Hypothalamus (tissue), 51 donors: ENCODE measurements around the gene RAP1A.
"Not testable (repeated sequence)": the region's sequence is repeated elsewhere in the genome, so short reads cannot be mapped to it uniquely, and the experiment has no call there.

ENCODE experiments used
- DNase-seq, 51 donors: peaks; one replicate each; lab custom pipeline; 2025; lab: John Stamatoyannopoulos, UW

The RAP1A gene

DNA sequence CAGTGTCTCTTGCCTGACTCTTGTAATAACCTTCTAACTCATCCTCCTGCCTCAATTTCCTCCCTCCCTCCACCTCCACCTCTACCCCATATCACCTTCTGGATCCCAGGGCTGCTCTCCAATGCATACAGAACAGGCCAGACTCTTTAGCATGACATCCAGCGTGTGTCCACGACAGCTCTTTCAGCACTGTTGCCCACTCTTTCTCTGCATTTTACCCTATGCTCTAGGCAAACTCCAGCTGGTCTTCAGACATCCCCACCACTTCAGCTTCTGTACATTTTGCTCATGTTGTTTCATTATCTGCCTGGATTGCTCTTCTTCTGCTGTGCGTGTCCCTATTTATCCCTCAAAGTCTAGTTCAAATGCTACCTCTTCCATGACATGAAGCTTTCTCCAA lies 114.8 kb downstream of the RAP1A start:
- DNase-seq: no peak

DNA sequence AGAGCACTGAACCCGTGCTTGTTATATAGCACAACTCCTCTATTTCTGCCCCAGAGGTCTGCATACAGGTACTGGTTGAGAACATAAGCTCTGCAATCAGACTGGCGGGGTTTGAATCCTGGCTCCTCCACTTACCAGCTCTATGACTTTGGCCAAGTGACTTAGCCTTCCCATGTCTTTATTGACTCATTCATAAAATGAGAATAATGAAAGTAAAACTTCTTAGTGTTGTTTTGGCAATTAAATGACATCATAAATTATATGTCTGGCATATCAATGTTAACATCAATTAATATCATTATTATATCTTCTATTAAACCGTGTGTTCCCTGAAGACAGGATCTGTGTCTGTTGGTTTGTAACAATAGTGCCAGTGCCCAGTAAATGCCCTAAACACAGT lies 115.3 kb downstream of the RAP1A start:
- DNase-seq: no peak

DNA sequence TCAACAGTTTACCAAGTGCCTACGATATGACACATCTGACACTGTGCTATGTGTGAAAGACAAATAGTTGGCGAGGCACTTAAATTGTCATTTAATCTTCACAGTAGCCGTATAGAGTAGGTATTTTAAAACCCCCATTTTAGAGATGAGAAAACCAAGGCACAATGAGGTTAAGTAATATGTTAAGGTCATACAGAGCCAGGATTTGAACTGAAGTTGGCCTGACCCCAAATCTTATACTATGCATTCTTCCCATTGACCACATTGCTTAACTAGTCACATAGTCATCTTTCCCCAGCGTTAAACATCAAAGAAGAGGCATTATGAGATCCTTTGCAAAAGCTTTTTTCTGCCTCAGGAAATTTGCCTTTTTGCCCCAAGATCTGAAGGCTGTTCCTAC lies 115.7 kb downstream of the RAP1A start:
- DNase-seq: no peak

DNA sequence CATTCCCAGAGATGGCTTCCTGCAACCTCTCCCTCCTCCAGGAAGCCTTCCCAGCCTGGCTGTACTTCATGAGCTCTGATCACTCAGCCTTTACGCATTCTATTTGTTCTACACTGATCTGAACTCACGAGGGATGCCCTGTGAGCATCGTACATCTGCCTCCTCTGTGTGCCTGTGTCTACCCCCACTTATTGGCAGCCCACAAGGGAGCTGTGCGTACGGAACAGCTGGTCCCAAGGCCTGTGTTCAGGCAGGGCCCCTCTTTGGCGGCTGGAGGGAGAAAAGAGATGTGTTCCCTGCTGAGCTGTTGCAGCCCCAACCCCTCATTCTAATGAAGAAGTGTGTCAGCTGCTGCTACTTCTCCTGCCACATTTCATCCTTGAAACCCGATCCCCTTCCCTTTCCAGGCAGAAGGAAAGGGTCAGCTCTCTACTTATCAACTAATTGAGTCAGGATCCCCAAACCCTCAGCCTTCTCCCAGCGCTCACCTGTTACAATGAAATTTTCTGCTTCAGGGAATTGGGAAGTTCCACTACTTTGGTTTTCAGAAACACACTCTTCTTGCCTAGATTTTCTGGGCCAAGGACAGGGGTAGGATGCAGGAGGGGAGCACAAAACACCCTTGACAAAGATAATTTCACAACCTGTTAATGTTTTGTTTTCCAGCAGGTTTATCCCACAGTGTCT lies 116.4 kb downstream of the RAP1A start:
- peak in 7 of 51 donors; percentile 12 to 43 (median 27) for DNase-seq

DNA sequence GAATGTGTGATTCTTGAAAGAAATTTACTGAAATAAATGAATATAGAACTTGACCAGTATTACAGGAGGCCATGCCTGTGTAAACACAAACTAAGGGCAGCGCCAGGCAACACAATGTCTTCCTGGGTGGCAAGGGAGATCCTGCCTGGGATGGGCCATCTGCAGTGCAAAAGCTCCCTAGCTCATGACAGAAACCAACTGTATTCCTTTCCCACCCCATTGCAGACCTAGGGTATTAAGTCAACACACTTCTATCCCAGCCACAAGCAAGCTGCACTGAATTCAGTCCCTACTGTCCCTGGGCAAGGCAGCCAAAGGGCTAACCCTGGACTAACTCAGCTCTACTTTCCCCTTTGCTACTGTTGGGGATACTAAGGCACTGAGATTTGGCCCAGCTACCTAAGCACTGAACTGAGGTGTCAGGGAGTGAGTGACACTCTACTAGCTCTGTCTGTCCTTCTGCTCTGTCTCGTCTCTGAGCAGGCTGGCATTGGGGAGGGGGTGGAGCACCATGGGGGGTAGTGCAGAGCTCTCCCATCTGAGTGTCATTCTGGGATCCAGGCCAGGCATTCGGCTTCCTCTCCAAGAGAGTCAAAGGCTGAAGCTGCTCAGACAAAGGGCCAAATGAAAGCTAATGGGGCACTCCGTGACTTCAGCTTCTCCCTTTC lies 117.1 kb downstream of the RAP1A start:
- DNase-seq: peak in 42 of 51 donors; percentile 14 to 88 (median 63)

DNA sequence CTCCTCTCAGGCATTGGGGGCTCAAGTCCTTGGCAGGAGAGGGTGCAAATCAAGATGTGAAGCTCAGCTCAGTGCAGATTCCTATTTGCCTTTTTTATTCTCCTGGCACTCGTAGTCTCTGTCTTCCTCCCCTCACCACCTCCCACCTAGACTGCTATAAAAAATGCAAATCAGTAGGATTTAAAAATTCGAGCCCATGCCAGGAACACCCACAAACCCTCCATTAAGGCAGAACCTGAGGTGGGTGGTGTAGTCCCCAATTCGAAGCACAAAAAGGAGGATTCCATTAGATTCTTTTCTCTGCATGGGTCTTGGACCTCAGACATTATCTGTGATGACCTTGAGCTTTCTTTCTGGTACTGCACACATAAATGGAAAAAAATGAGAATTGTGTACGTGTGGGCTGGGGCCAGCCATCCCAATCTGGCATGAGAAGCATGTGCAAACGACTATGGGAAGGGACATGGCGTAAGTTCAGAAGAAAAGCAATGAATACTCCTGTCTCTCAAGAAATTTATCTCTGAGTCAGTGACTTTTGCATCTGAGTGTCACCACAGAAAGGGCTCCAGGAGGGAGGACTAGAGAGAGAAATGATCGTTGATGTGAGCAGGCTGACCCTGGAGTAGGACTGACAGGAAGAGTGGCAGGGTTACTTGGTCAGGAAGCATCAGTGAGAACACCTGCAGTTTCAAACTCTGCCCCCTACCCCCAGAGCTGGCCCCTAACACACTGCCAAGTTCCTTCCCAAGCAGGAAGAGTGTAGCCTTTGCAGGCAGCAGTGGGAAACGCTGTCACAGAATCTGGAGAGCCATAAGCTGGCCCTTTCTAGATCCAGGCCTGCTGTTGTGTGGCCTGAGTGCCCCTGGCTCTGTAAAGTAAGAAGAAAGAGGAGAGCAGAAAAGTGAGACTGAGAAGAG lies 117.9 kb downstream of the RAP1A start:
- peak in 1 of 51 donors; percentile 83 for DNase-seq

DNA sequence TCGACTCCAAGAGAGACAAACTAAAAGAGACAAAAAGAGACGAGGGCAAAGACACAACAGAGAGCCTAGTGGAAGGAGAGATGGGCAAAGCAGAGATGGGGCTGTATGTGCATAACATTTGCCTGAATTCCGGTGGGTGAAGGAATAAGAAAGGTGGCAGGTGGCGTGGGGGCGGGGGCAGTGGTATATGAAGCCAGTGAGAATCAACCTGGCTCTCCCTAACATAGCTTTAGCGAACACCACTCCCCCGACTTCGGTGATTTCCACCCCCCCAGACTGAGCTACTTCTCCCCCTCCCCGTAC lies 118.5 kb downstream of the RAP1A start:
- no peak for DNase-seq

DNA sequence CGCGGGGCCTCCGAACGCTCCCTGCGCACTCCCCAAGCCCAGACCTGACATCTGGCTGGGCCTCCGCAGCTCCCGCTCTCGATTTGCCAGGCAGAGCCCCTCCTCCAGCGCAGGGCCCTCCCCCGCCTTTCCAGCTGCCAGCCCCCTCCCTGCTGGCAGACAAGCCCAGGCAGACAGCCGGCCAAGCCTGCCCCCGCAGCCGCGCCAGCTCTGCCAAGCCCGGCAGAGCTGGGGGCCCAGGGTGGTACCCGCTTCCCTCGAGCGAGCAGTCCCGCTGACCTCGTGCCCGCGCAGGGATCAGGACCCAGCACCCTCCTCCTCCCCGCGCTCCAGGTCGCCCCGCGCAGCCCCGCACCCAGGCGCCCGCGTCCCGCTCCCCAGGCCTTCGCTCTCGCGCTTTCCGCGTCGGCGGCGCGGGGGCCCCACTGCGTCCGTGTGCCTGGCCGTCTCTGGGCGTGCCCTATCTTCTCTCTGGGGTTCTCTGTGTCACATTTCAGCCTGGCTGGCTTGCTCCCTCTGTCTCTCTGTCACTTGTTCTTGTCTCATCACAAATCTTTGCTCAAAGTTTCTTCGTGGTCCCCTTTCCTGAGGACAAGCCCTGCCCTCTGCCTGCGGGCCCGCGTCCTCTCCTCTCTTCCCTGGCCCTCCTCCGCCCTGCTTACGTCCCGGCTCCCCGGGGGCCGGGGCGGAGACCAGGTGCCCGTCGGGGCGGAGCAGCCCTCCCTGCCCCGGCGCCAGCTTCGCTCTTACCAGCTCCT lies 119.0 kb downstream of the RAP1A start:
- DNase-seq: peak in 48 of 51 donors; percentile 10 to 81 (median 64)

DNA sequence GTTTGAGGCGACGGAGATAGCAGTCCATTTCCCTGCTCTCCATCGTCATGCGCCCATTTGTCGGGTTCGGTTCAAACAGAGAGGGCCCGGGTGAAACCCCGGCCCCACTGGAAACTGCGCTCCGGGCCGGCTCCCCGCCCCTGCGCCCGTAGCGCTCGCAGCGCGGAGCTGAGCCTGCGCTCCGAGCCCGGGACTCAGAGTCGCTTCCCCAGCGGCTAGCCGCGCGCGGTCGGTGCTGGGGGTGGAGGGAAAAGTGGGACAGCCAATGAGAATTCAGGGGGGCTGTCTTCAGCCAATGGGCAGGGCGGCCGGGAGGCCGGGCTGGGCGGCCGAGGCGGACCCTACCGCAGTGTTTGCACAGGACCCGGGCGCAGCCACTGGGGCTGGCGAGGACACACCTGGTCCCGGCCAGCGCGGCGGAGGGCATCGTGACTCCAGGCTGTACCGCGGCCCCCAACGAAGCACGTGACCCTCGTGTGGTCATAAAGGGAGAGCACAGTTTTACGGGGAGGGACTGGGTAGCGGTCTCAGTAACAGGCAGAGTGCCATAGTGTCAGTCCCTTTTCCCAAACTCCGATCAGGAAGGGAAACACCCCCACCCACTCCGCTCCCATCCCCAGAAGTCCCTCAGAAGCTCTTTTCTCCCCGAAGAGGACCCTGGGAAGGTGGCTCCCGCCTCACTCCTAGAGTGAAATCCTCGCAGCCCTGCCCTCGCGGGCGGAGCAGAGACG lies 119.8 kb downstream of the RAP1A start, which contains the start of gene INKA2:
Gene INKA2 (minus strand): TSS at position 202 of the 731 bp plus-strand sequence. CDS start 153 bp downstream, at position 49.
- DNase-seq: peak; percentile 48 to 92 (median 81)

DNA sequence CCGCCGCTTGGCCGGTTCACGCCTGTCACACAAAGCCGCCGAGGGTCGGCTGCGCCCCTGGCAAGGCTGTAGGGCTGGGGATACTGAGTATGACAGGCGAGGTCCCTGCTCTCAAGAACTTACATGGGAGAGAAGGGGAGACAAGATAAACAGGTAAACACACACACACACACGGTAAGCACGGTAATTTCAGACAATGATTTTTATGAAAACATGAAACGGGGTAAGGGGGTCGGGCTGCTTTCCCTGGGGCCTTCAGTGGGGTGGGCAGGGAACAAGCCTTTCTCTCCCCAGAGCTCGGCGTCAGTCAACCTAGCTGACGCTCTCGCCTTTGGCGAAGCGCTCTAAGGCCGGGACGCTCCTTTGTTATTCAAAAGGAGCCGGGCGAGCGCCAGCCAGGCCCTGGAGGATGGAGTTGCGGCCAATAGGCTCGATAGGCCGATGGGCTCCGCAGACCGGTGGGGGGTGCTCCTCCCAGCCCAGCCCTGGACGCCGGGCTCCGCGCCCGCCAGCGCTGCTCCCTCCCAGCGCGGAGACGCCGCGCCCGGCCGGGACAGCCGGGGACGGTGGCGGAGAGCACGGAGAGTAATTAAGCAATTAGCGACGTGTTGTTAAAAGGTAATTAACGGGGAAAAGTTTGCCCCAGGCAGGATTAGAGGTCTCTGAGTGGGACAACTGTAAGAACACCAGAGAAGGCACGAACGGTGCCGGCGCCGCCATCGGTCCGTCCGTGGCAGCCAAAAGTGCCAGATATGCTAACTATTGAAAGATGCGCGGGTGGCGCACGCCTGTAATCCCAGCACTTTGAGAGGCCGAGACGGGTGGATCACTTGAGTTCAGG lies 120.6 kb downstream of the RAP1A start:
- DNase-seq: peak in 40 of 51 donors; percentile 19 to 77 (median 58)

DNA sequence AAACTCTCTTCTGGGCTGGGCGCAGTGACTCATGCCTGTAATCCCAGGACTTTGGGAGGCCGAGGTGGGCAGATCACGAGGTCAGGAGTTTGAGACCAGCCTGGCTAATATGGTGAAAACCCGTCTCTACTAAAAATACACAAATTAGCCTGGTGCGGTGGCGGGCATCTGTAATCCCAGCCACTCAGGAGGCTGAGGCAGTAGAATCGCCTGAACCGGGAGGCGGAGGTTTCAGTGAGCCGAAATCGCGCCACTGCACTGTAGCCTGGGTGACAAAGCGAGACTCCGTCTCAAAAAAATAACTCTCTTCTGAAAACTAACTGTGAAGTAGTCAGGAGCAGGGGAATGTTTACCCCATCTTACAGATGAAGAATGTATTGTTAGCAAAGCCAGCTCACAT lies 122.7 kb downstream of the RAP1A start:
- not testable (repeated sequence) for DNase-seq

DNA sequence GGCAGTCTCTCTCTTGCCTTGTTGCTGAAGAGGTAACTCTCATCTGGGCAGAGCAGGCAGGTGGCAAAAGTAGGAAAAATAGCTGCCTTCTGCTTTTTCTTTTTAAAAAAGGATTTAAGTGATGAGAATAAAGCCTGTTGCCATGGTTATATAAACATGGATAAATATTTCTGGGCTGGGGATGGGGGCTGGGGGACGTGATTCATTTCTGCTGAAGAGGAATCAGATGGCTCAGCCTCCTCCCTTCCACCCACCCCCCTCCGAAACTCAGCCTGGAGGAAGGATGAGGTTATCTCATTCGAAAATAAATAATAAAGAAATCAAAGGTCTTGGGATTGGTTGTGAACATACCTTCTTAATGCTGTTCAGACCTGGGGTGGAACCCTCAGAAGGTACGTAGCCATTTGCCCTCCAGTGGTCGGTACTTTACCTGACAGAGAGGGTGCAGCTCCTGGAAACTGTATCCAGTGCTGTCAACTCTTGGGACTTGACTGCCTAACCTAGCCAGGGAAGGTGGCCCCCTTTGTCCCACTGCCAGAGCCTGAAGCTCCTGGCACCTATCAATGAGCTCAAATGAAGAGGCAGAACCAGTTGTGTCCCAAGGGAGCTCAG lies 123.5 kb downstream of the RAP1A start:
- DNase-seq: peak in 1 of 51 donors; percentile 23

DNA sequence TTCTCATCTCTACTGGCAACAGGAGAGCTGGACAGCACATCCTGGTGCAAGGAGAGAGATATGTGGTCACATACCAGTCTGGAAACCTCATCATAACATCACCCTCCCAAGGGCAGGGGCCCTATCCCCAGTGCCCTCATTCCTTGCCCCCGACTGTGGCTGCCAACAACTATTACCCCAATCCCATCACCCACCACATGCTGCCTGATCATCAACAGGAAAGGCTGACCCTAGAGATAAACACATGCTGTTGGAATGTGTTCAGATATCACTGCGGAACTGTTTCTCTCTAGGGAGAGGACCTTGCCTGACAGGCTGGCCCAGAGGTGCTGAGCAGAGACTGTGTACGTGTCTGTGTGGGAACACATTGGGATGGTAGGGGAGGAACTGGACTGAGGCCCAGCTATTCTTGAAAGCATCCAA lies 124.1 kb downstream of the RAP1A start:
- DNase-seq: no peak

DNA sequence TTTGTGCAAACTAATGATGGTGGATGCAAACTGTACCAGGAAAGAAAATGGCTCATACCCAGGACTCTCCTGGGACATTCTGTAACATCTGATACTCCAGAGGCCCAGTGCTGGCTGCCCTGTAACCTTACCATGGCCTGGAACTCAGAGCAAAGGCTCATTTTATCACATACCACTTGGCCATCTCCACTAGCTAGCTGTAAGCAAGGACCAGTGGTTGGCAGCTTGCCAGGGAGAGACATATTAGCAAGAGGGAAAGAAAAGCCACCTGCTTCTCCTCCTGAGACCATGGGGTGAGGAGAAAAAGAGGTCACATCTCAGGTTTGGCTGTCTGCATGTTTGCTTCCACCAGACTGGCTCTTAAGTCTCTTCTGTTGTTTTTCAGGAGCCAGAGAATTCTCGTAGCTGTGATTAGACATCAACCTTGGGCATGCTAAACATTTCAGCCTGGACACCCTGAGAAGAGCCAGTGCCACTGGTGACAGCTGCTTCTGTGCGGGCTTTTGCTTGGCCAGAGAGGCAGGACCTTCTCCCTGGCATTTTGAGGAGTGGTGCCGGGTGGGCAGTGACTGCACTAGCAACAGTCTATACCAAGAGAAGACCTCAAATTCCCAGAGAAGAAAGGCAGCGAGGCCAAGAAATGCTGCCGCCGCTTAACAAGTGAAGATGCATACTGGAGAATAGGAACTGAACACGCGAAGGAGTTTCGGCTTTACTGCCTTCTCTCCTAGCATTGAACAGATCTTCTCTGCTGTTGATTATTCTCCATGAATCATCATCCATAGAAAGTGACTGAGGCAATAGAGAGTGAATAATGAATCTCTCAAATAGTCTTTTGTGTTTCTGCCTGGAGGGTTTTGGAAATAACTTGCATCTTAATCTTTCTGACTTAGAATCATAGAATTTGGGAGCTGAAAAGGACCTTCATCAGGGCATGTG lies 126.4 kb downstream of the RAP1A start:
- DNase-seq: peak in 1 of 51 donors; percentile 31

DNA sequence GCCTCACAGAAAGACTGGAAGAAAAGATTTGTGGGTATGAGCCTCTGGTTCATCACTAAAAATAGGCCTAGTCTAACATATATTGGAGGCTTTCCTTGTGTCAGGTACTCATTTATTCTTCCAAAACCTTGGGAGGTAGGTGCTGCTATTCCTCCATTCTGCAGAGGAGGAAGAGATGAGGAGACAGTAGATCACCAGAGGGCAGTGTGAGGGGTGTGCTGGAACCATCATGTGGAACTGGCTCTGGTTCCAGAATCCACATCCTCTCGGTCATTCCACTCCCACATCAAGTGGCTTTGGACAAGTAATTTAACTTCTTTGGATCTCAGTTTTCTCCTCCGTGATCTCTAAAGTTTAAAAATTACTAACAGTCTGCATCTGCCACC lies 127.0 kb downstream of the RAP1A start:
- DNase-seq: no peak

DNA sequence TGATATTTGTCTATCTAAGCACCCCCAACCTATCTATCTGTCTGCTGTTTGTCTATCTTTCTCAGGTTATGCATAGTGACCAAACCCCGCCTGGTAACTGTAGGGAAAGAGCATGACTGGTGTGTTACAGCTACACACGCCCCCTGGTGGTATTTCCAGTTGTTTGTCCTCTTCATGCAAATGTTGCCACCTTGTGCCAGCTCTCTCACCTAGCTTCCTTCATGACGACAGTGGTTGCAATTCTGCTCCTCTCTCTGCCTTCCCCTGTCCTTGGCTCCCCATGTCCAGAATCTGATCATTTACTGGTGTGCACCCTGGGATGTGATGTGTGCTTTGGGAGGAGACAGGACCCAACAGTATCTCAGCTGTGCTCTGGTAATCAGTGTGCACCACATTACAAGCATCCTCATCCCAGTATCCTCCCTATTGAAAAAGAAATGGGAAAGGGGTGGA lies 127.7 kb downstream of the RAP1A start:
- peak in 5 of 51 donors; percentile 6 to 23 (median 10) for DNase-seq

DNA sequence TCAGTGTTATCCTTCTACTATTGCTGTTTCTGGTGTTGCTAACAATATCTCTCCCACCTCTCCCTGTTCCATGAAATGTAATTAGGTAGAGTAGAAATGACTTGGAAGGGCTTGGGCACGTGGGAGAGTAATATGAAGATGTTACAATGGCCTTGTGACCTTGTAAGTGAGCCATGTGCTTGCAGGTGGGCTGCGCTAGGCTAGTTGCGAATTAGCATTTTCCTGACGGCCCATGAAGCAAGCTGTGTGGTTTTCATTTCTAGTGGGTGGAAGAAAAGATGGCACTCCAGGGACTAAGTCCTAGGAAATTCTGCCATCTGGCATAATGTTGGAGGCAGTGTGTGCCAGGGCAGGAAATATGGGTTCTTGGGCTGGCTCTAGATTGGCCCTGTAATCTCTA lies 128.4 kb downstream of the RAP1A start:
- DNase-seq: no peak
